OCI-LY1 (cell line): ENCODE measurements around the gene C10orf120.

ENCODE experiments used
- CTCF ChIP-seq: fragments of 200-600 bp; sonication (generic), shearing (Covaris generic); IDR thresholded peaks from 2 replicates; pipeline ENCODE4 v1.5.1; 2017; ENCODE audit warnings: mild to moderate bottlenecking, antibody characterized with exemption, low read length, moderate library complexity, mixed read lengths
- EZH2 ChIP-seq: fragments of 200-600 bp; sonication (generic), shearing (Covaris generic); IDR thresholded peaks from 2 replicates; pipeline ENCODE4 v1.8.0; 2017; ENCODE audit warnings: borderline replicate concordance, mixed run types, mild to moderate bottlenecking, antibody characterized with exemption, low read length, moderate library complexity, mixed read lengths

- TF ChIP-seq EZH2 (no peak), CTCF (no peak)
Observed at GRCh38 chr10:122660696-122661095, 39.0 kb downstream of the C10orf120 start.
